DOHH2 (cell line): ENCODE results near the gene LZTR1.

Experiments
- CTCF ChIP-seq: fragments of 200-600 bp; sonication (generic); IDR thresholded peaks from one replicate; pipeline ENCODE4 v1.5.1; 2014; ENCODE audit warnings: antibody characterized with exemption, mild to moderate bottlenecking, low read depth, low read length; ENCODE audit not compliant: poor library complexity, severe bottlenecking
- EZH2phosphoT487 ChIP-seq: fragments of 200-600 bp; sonication (generic); IDR thresholded peaks from 2 replicates; pipeline ENCODE4 v1.6.1; 2017; ENCODE audit warnings: borderline replicate concordance, mild to moderate bottlenecking, antibody characterized with exemption, low read length, moderate library complexity, mixed read lengths

GRCh38 chr22:20974336-20974955, 7.7 kb upstream of the LZTR1 start:
- TF ChIP-seq CTCF (no peak), EZH2phosphoT487 (no peak)
